Stomach (tissue), 4 donors: ENCODE data around the gene PRKCE.

Experiments
- CTCF ChIP-seq, 7 experiments: fragments of 450-650 bp in 4 of 7; fragments of 200-600 bp in 3 of 7; sonication (generic) in 3 of 7; IDR thresholded peaks; one replicate each; pipeline ENCODE4 v1.5.1; 2016 to 2019; ENCODE audit warnings: antibody characterized with exemption in 7 of 7, control low read depth in 2 of 7, mild to moderate bottlenecking in 1 of 7
- EP300 ChIP-seq: sonication (generic); formaldehyde crosslinking; IDR thresholded peaks from one replicate; pipeline ENCODE4 v1.6.1; 2017; ENCODE audit warnings: antibody characterized with exemption
- POLR2A ChIP-seq, 4 donors: fragments of 450-650 bp; IDR thresholded peaks; one replicate each; pipeline ENCODE4 v1.6.1; 2016; ENCODE audit warnings: antibody characterized with exemption in 4 of 4, control low read depth in 2 of 4, mild to moderate bottlenecking in 1 of 4, moderate library complexity in 1 of 4
- POLR2AphosphoS5 ChIP-seq, 3 donors: sonication (generic); formaldehyde crosslinking; IDR thresholded peaks; one replicate each; pipeline ENCODE4 v1.6.1; 2016; ENCODE audit warnings: antibody characterized with exemption in 3 of 3

- TF ChIP-seq CTCF (IDR thresholded peaks at IDR 0.05) (no peak), POLR2AphosphoS5 (IDR thresholded peaks at IDR 0.05) (peak in 2 of 3 donors; percentile 22 to 44), EP300 (no peak), POLR2A (IDR thresholded peaks at IDR 0.05) (no peak)
Observed at GRCh38 chr2:46073540-46074046, 422.1 kb downstream of the PRKCE start.
